RPMI7951 (cell line): Measurements from ENCODE around the gene ATXN7. TPM values are rescaled to one million over a fixed set of nuclear protein-coding genes. Genes with fewer than 3 reads are reported as not detected.

ENCODE experiments used
- DNase-seq: peaks from one replicate; pipeline ENCODE4 v3.0.0-alpha.2; 2012; ENCODE audit warnings: low read depth
- total RNA-seq: library from RNA; depleted of rRNA; stranded (reverse); fragments of >200 nt; shearing (Covaris generic); gene quantifications from 2 replicates; pipeline ENCODE4 v1.2.3, GENCODE V29; 2014; rRNA removed

ATXN7 gene, protein sequence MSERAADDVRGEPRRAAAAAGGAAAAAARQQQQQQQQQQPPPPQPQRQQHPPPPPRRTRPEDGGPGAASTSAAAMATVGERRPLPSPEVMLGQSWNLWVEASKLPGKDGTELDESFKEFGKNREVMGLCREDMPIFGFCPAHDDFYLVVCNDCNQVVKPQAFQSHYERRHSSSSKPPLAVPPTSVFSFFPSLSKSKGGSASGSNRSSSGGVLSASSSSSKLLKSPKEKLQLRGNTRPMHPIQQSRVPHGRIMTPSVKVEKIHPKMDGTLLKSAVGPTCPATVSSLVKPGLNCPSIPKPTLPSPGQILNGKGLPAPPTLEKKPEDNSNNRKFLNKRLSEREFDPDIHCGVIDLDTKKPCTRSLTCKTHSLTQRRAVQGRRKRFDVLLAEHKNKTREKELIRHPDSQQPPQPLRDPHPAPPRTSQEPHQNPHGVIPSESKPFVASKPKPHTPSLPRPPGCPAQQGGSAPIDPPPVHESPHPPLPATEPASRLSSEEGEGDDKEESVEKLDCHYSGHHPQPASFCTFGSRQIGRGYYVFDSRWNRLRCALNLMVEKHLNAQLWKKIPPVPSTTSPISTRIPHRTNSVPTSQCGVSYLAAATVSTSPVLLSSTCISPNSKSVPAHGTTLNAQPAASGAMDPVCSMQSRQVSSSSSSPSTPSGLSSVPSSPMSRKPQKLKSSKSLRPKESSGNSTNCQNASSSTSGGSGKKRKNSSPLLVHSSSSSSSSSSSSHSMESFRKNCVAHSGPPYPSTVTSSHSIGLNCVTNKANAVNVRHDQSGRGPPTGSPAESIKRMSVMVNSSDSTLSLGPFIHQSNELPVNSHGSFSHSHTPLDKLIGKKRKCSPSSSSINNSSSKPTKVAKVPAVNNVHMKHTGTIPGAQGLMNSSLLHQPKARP
- 5.4 and 6.1 TPM in 2 replicates for total RNA-seq

DNA sequence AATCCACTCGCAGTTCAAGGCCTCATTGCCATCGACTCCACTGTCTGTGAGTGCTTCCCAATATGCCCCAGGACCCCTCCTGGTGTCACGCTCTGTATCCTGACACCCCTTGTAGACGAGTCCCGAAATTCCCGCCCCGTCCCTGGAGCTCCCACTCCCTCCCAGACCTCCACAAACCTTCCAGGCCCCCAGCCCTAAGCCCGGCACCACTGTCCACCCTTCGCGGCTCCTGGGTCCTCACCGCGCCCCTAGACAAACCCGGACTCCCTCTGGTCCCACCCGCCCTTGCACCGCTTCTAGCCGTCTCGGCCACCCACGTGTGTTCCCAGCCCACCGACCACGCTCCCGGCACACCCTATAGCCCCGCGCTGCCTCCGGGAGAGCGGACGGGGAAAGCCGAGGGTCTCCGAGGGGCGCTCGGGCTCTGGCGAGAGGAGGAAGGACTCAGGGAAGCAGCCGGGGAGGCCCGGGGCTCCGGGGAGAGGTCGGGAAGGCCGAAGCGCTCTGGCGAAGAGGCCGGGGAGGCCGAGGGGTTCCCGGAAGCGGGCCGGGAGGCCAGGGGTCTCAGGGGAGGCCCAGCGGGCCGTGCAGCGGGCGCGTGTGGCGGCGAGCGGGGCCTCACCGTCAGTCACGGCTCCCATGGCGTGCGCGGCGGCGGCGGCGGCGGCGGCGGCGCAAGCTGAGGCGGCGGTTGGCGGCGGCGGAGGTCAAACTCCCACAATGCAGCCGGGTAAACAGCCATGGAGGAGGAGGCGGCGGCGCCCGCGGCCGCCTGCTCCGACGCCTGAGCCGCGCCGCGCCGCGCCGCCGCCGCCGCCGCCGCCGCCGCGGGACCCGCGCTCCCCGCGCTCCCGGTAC lies at the start of gene ATXN7, which contains the start of gene THOC7:
ATXN7 (plus strand) TSS at position 718 of the 858 bp plus-strand sequence. CDS start 48,732 bp downstream, outside the sequence.
THOC7 (minus strand) TSS at position 656 of the 858 bp plus-strand sequence; CDS start at position 641, 15 bp downstream.
- DNase-seq = peak; percentile 69

DNA sequence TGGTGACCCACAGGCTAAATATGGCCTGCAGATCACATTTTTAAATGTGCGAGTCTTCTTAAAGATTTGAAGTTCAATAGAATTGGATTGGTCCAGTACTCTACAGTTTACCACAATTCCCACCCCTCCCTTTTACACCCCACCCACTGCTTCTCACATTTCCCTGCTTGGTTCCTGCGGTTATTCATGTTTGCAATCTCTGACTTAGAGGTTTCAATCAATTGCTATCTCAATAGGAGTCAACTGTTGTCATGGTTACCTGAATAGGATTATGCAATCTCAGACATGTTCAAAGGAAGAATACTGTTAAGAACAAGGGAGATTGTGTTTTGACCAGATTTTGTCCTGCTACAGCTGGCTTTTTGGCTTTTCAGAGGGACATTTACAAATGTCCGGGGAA lies 49.4 kb upstream of the ATXN7 start:
- peak; percentile 15 for DNase-seq

DNA sequence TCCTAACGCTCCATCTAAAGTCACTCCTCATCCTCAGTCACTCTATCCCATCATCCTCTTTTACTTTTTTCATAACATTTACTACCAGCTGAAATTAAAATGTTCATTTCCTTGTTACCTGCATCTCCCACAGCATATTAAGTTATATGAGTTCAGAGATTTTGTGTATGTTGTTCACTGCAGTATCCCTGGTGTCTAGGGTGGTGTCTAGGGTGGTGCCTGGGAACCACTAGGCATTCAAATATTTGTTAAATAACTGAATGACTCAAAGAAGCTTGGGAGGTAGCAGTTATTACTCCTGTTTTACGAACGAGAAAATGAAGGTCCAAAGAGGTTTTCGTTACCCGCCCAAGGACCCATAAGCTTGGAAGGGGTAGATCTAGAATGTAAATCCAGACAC lies 46.4 kb upstream of the ATXN7 start:
- no peak for DNase-seq

DNA sequence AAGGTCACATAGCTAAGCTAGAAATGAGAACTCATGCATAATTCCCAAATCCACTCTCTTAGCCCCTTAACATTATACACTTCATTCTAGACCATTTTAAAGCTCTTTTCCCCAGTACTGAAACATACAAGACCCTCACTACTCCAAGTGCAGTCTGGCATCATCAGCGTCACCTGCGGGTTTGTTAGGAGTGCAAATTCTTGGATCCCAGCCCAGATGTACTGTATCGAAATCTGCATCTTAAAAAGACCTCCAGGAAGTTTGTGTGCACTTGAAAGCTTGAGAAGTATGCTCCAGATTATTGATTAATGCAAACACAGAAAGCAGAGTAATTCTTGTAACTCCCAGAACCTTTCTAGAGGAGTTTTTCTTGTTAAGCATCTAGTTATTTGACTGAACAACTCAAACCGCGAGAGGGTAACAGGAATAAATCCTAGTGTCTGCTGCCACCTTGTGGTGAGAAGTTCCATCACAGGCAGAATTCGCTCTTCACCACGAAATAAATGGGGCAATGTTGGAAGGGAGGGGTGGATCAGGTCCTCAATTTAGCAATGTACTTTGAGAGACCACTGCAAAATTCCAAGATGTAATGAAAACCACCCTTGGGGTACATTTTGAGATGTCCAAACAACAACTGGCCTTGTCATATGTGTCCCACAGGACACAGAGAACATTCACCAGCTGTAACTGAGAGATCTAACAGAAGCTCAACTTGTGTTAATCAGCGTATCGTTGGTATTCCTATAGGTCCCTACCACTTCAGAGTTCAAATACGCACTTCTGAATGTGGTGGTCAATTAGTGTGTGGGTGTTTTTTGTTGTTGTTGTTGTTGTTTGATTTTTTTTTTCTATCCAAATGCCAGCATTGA lies 45.2 kb upstream of the ATXN7 start:
- DNase-seq = peak; percentile 61

DNA sequence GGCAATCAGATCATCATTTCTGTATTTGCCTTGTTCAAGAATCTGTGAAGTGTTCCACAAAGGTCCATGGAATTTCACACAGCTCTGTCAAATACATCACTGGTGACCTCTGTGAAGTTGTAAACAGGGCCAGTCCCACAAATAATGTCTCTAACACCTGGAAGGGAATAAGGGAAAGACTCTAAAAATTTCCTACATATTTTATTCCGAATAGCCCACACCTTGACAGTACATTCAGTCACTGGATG lies 44.6 kb upstream of the ATXN7 start, which contains the start of gene C3orf49:
C3orf49 (plus strand) TSS at position 149 of the 248 bp plus-strand sequence. CDS start 173 bp downstream, outside the sequence.
- DNase-seq = no peak

DNA sequence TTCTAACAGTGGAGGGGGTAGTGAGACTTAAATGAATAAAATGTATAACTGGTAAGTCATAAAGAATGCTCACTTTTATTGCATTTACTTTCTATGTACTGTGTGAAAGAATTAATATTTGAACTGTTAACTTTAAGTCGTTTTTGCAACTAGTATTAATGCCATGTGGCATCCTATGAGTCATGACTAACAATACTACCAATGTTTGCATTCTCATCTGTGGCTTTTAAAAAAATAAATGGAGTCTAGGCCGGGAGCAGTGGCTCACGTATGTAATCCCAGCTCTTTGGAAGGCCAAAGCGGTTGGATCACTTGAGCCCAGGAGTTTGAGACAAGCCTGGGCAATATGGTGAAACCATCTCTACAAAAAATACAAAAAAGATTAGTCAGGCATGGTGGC lies 39.4 kb upstream of the ATXN7 start:
- peak; percentile 68 for DNase-seq

DNA sequence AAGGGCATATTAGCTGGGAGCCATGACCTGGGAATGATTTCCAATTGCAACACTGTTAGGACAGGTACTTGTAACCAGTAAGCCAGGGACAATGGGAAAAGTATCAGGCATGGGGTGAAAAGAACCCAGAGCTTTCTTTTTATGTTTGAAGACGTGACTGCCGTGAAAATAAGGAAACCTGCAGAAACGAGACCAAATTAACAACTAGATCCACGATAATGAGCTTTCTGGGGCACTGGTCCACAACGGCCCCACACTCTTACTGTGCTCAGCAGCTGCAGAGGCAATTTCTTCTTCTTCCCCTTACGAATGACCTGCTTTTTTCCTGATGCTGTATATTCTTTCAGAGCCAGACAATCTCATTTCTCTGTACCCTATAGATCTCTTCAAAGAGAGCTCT lies 33.1 kb upstream of the ATXN7 start:
- DNase-seq = no peak

DNA sequence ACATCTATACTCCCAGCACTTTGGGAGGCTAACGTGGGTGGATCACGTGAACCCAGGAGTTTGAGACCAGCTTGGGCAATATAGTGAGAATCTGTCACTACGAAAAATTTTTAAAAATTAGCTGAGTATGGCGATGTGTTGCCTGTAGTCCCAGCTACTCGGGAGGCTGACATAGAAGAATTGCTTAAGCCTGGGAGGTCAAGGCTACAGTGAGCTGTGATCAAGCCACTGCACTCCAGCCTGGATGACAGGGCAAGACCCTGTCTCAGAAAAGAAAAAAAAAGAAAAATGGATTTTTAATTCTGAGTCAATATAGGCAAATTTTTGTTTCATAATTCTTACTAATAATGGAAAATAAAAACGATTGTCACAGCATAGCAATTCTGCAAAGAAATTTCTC lies 31.3 kb upstream of the ATXN7 start:
- DNase-seq = no peak

DNA sequence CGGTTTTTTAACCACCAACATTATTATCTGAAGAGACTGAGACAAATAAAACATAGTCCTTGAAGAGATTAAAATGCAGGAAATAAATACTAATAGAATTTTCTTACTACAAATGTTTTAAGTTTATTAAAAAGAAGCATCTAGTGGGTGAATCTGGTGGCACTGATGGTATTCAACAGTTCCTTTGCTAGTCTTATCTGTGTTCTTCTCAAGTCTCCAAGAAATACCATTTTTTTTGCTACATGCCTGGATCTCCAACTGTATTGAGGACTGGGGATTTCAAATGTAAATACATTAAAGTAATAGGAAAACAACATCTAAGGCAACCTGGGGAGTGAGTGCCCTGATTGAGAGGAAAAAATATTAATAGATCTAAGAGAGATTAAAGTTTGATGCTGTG lies 22.0 kb upstream of the ATXN7 start:
- no peak for DNase-seq

DNA sequence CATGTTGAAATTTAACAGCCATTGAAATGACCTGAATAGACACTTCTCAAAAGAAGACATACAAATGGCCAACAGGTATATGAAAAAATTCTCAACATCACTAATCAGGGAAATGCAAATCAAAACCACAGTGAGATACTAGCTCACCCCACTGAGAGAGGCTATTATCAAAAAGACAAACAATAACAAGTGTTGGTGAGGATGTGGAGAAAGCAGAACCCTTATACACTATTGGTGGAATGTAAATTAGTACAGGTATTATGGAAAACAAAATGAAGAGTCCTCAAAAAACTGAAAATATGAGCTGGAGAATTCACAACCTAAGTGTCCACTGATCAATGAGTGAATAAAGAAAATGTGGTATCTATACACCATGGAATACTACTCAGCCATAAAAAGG lies 21.5 kb upstream of the ATXN7 start:
- DNase-seq = no peak

DNA sequence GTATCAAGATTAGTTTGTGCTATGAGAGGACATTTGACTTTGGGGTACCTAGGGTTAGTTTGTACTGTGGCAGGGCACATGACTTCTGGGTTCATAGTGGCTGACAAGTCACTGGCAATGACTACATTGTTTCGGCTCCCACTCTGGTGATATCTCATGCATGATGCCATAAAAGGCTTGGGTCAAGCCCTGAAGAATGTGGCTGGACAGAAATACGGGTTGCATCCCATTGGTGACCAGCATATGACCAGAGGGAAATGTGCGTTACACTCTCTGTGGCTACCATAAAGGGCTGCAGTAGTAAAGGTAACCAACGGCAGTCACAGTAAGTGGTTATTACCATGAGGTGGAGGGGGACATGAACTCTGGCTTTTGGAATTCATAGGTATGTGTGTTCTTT lies 18.5 kb upstream of the ATXN7 start:
- DNase-seq = no peak

DNA sequence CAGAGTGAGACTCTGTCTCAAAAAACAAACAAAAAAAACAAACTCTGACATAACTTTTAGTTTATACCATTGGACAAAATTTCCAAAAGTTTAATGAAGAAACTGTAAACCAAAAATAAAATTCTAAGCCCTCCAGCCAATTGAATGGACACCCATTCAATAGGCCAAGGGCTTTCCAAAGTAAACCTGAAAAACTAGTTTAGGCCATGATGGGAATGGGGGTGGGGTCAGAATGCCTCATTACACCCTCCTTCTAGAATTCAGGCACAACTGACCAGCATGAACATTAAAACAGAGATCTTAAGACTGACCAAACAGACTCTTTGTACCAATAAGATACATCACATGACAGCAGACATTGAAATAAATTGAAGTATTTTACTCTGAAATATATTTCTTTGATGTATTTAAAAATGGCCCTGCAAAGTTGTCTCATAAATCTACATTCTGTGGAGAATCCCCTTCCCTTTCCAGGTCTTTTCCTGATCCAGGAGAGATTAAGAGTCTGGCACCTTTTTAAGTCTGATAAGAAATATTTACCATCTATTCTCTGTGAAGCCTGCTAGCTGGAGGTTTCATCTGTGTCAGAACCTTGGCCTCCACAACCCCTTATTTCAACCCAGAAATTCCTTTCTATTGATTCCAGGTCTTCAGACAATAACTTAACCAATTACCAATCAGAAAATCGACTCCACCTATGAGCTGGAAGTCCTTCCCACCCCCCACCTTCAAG lies 15.8 kb upstream of the ATXN7 start:
- DNase-seq = no peak

DNA sequence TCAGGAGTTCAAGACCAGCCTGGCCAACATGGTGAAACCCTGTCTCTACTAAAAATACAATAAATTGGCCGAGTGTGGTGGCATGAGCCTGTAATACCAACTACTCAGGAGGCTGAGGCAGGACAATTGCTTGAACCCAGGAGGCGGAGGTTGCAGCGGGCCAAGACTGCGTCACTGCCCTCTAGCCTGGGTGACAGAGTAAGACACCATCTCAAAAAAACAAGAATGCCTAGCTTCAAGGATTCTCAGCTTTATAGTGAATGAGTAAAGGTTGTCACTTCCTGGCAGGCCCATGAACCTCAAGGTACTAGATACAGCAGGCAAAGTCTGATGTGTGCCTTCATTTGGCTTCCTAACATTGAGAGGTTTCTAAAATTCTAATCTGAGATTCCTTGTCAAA lies 14.5 kb upstream of the ATXN7 start:
- no peak for DNase-seq

DNA sequence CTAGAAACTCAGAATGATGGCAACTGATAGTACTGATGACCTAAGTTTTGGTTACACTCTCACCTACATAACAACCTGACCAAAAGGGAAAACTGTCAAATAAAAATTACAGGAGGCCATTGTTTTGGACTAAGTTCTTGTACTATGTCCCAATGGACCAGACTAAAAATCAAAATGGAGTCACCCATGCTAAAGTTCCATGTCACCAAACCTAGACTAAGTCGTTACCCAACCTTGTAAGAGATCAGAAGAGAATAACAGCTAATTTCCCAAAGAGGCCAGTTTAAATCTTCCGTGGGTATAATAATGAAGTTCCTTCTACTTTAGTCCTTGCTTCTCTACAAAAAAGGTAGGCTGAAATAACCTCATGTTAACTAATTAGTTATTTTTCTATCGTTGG lies 12.4 kb upstream of the ATXN7 start:
- DNase-seq = no peak

DNA sequence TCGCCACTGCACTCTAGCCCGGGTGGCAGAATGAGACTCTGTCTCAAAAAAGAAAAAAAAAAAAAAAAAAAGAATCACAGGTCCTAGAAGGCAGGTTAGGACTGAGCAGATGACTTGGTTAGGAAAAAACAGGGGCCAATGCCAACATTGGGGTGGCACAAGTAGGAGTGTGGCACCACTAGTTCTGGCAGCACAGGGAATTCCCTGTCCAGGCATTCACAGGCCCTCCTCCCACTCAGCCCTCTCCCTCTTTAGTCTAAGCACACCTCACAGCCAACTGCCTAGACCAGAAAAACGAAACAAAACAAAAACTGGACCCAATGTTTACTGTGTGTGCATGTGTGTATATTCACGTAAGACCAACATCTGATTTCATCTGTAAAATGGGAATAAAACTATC lies 10.6 kb upstream of the ATXN7 start:
- DNase-seq = no peak

DNA sequence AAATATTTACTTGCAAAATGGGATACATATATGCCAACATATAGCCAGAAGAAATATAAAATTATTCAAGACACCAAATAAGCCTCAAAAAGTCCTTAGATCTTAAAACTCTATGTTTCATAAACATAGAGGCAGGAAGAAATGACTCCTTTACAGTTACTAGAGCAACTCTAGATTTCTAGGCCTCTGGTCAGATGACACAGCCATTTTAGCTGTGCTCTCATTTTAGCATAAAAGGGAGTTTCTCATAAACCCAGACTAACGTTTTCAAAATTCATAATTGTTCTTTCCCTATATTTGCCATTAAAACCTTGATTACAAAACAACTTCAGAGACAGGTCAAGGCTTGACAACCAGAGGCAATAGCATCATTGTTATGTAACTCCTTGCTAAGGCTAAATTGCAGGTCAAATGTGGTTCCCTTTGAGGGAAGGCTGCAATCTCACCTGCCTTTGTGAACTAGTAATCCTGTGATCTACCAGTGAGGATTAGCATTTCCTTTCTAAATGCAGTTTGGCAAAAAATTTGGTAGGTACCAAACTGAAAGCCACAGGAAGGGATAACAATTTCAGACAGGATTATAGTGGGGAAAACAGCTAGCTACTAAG lies 8.2 kb upstream of the ATXN7 start:
- no peak for DNase-seq

DNA sequence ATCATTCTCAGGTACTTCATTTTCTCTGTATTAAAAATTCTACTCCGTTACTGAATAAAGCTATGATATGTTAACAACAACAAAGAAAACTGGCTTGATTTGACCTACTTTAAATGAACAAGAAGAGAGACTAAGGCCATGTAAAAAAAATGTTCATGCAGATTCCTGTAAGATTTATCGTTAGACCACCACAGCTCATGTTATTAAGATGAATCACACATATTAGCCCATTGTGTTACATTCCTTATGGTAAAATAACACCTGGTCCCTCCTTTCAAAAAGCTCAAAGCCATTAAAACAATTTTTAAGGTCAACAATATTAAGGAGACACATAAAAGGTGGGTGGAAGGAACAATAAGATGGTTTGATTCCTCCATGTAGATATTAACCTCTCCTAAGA lies 6.4 kb upstream of the ATXN7 start:
- no peak for DNase-seq

DNA sequence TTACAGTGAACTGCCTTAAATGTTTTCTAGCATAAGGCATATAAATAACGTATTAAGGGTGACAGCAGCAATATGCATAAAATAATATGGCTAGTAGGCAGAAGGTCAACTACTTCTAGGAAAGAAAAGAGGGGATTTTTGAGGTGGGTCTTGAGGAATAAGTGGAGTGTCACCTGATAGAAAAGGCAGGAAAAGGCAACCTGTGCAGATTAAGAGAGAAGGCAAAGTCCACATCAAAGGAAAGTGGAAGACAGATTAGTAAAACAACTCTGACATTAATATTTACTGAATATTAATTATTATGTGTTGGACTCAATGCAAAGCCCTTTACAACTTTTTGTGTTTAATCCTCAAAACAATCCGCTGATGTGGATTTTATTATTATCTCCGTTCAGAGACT lies 2.9 kb upstream of the ATXN7 start:
- DNase-seq = no peak

DNA sequence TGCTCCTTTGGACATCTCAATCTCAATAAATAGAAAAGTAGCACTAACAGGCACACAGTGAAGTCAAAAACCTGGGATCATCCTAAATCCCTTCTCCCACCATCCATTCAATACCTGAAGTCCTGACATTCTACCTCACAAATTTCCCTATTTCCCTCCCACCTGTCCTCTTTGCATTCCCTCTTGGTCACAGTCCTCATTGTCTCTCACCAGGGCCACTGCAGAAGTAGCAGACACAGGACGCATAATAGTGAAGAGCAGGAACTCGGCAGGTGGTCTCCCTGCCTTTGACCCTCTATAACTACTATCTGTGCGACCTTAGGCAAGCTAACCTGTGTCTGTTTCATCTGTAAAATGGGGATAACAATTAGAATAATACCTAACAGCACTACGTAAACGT lies 2.4 kb upstream of the ATXN7 start:
- DNase-seq = no peak

DNA sequence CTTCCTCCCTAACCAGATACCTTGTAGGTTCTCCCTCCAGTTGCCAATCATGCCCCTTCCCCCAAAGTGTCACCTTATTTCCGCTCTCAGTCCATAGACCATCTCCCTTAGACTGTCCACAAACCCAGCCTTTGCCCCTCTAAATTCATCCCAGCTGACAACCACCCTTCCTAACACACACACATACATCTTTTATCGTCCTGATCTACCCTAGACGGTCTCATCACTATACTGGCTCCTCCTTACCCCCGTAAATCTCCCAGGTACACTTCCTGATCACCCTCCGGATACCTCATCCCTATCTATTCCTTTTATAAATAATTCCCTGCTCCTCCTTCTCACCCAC lies 890 bp upstream of the ATXN7 start:
- no peak for DNase-seq
